NB4 (cell line): ENCODE data around the gene GTF2H4.

Experiments used
- DNase-seq: peaks from one replicate; pipeline ENCODE4 v3.0.0; 2010; ENCODE audit warnings: low read depth
- H3K4me3 ChIP-seq: one replicate; pipeline ENCODE4 v1.5.1; 2011; ENCODE audit warnings: mild to moderate bottlenecking, low read depth, low read length, moderate library complexity
- CTCF ChIP-seq: IDR thresholded peaks from one replicate; pipeline ENCODE4 v1.5.1; 2012; ENCODE audit warnings: low read depth, low read length
- MAX ChIP-seq: IDR thresholded peaks from 2 replicates; pipeline ENCODE4 v1.6.1; 2011; ENCODE audit warnings: low read depth, low read length
- MYC ChIP-seq: IDR thresholded peaks from 2 replicates; pipeline ENCODE4 v1.6.1; 2011; ENCODE audit warnings: low read depth, low read length
- POLR2A ChIP-seq: IDR thresholded peaks from 2 replicates; pipeline ENCODE4 v1.6.1; 2011; ENCODE audit warnings: mild to moderate bottlenecking; ENCODE audit not compliant: insufficient read length; ENCODE audit errors: extremely low read depth

GTF2H4 gene

GRCh38 chr6:30954631-30955366, 46.8 kb downstream of the GTF2H4 start:
- TF ChIP-seq CTCF (no peak), POLR2A (no peak), MYC (no peak)
- no peak for DNase-seq
- peak overlapping the region; percentile 23 for H3K4me3 ChIP-seq

GRCh38 chr6:30955367-30956042, 47.5 kb downstream of the GTF2H4 start:
- peak; percentile 54 for TF ChIP-seq MYC
- TF ChIP-seq MAX, result 0 out of 2 replicates have a peak, but pooled peaks have one; percentile 22
- no peak for TF ChIP-seq CTCF
- peak overlapping the region; percentile 23 for H3K4me3 ChIP-seq
- DNase-seq, result peak; percentile 91

- no peak for DNase-seq
- no peak overlapping the region for H3K4me3 ChIP-seq
- TF ChIP-seq POLR2A, result no peak
- TF ChIP-seq MAX, result no peak
- TF ChIP-seq MYC, result no peak
- no peak for TF ChIP-seq CTCF
Observed at GRCh38 chr6:30957716-30958115, 49.7 kb downstream of the GTF2H4 start.

GRCh38 chr6:30960907-30961673, 53.1 kb downstream of the GTF2H4 start:
- H3K4me3 ChIP-seq, result no peak overlapping the region
- TF ChIP-seq MAX, result no peak
- TF ChIP-seq POLR2A, result no peak
- no peak for TF ChIP-seq CTCF
- TF ChIP-seq MYC, result no peak
- DNase-seq, result peak; percentile 25

GRCh38 chr6:30962716-30963115, 54.7 kb downstream of the GTF2H4 start:
- TF ChIP-seq POLR2A (no peak), MYC (no peak), MAX (no peak), CTCF (no peak)
- no peak for DNase-seq
- H3K4me3 ChIP-seq, result no peak overlapping the region
